T-helper 1 cell (primary cell): ENCODE results near the gene IGFBP2.
"Not testable (repeated sequence)": the region's sequence is repeated elsewhere in the genome, so short reads cannot be mapped to it uniquely, and the experiment has no call there.

Experiments used
- DNase-seq, 5 donors: peaks; one replicate each; pipeline ENCODE4 v3.0.0-alpha.2; 2012 to 2020
- total RNA-seq, 4 donors: gene quantifications; one replicate each; lab custom pipeline; 2026; lab: John Stamatoyannopoulos, UW

The IGFBP2 gene
- total RNA-seq: 0 reads per million in 4 donors

- no peak for DNase-seq
These were observed at the start of gene IGFBP2 for GRCh38 chr2:216632952-216633615. Gene IGFBP2, plus strand, starts transcription at chr2:216633420. Its CDS starts 104 bp downstream, at chr2:216633524.

- DNase-seq: no peak
These were observed 49.6 kb upstream of the IGFBP2 start for GRCh38 chr2:216583606-216584005.

DNA sequence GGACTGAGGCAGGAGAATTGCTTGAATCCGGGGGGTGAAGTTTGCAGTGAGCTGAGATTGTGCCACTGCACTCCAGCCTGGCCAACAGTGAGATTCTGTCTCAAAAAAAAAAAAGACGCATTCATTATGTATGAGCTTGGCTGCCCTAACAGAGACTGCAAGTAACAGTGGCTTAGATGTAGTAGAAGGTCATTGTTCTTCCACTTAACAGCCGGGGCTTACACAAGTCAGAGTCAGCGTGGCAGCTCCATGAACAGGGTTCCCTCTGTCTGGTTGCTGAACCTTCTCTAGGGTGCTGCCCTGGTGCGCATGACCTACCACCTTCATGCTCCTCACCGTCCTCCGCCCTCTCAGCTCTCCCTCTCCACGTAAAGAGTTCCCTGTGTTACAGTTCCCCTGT, 49.1 kb upstream of the IGFBP2 start:
- no peak for DNase-seq

DNA sequence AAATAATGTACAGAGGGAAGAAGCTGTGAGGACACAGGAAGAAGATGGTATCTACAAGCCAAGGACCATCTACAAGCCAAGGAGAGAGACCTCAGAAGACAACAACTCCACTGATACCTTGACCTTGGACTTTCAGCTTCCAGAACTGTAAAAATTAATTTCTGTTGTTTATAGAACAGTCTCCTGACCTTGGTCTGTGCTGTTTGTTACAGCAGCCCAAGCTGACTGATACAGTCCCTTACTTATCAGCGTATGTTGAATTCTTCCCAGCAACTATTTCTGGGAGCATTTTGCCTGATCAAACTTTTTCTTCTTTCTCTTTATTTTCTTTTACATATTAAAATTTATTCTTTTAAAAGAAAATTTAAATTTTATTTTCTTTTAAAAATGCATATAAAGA, 47.8 kb upstream of the IGFBP2 start:
- no peak for DNase-seq

DNA sequence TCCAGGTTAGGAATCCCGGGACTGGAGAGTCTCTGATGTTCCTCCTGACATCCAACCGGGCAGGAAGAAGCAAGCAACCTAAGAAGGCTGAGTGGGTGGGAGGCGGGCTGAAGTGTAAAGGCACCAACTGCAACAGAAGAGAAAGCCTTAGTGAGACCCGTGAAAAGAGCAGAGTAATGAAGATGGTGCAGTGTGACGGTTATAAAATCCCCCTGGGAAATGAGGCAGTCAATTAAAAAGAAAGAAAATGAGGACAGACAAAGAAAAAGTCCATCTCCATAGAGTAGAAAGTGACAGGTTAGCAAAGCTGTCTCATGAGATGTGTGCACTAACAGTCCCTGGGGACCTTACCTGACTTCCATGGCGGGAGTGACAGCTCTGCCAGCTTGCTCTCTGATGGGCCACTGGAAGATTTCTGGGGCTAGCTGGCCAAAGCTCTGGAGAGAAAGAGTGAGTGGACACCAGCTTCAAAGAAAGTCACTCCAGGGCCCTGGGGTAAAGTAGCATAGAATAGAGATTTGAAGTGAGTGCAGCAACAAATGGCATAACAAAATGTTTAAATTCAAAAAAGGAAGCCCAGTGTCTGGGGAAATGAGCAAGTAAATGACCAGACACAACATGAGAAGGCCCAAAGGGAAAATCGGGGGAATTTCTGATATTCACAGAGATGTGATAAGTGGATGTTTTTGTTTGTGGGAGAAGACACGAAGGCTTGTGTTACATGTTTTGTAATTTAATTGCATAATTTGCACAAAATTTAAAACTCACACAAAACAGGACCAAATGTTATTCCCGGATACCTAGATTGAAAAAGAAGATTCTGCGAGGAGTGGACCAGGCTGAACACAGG, 44.1 kb upstream of the IGFBP2 start:
- DNase-seq: no peak

DNA sequence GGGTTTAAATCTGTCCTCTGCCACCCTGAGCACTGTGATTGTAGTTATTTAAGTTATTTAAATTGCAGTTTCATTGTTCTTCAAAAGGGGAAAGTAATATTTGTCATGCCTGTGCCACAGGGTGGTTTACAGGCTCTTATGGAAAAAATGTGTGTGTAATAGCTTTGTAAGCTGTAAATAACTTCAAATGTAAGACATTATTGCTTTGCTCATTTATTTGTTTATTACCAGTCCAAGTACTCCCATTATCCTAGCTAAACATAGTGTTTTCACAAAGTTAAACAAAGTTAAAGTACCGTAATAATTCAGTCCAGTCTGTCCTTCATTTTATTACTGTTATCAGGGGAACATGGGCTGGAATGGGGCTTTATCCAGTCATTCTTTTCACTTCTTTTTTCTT, 43.4 kb upstream of the IGFBP2 start:
- DNase-seq: no peak

DNA sequence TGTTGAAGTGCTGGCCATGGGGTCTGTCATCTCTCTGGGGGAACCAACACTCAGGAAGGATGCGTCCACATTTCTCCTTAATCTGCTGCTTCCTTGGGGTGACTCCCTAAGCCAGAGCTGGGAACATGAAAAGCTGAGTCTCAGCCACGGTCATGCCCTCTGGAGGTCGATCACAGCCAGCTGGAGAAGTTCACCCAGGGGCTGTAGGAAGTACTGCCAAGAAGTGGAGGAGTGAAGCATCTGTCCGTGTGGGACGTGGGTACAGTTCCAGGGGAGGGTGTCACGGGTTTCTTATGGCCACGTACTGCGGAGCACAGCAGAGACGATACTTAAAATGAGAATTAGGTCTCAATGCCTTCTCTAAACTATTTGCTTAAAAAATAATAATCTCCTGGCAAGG, 42.4 kb upstream of the IGFBP2 start:
- no peak for DNase-seq

GRCh38 chr2:216591480-216591879, 41.7 kb upstream of the IGFBP2 start:
- no peak for DNase-seq

GRCh38 chr2:216594081-216594480, 39.1 kb upstream of the IGFBP2 start:
- DNase-seq: no peak

- DNase-seq: no peak
These were observed 36.8 kb upstream of the IGFBP2 start for GRCh38 chr2:216596236-216596979.

DNA sequence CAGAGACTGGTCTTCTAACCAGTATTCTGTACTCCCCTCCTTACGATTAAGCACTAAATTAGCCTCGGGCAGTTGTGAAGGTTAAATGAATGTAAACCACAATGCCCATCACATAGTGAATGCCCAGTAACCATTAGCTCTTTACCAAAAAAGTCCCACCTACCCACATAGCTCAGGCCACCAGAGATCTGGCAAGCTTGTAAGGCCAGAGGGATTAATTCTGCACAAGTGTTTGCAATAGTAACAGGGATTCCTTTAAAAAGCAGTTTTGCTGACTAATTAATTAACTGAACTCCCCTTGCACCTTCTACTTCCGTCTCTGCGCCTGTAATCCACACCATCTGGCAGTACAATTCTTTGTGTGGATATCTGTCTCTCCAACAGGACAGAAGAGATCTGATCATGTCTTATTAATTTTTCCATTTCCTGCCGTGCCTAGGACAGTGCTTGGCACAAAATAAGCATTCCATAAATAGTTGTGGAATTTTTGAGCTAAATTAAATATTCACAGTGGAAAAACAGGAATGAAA, 36.2 kb upstream of the IGFBP2 start:
- DNase-seq: no peak

DNA sequence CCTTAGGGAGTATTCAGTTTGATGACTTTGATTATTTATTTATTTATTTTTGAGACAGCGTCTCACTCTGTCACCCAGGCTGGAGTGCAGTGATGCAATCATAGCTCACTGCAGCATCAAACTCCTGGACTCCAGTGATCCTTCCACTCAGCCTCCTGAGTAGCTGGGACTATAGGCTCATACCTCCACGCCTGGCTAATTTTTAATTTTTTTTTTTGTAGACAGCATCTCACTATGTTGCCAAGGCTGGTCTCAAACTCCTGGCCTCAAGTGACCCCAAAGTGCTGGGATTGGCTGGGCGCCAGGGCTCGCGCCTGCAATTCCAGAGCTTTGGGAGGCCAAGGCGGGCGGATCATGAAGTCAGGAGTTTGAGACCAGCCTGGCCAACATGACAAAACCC, 35.4 kb upstream of the IGFBP2 start:
- DNase-seq: not testable (repeated sequence)

DNA sequence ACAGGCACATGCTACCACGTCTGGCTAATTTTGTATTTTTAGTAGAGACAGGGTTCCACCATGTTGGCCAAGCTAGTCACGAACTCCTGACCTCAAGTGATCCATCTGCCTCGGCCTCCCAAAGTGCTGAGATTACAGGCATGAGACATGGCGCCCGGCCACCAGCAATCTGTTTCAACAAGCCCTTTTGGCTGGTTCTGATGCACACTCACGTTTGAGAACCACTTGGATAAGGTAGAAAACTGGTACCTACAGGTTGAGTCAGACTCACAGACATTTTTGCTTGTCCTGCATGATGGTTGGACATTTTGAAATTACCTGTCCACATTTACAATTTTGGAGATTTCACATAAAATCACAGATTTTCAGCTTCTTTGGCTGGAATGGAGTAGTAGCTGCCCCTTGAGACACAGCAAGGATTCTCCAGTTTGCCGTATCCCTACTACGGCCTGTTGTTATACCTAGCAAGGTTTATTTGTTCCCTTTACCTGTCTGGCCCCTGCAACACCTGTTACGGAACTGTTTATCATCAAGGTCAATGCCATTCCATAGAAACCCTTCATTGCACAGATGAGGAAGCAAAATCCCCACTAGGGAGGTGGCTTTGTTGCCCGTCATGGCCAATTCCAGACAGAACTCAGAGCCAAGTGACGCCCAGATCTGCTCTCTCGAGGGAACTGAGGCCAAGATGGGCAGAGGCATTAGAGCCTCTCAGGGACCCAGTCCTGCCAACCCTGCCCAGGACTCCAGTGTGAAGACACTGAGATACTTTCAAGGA, 31.4 kb upstream of the IGFBP2 start:
- DNase-seq: no peak

- no peak for DNase-seq
These were observed 30.0 kb upstream of the IGFBP2 start for GRCh38 chr2:216603010-216603883.

- no peak for DNase-seq
These were observed 29.4 kb upstream of the IGFBP2 start for GRCh38 chr2:216603884-216604245.

- DNase-seq: no peak
These were observed 28.8 kb upstream of the IGFBP2 start for GRCh38 chr2:216604458-216604857.

GRCh38 chr2:216606551-216607276, 26.5 kb upstream of the IGFBP2 start:
- DNase-seq: peak in 1 of 5 donors; percentile 33

GRCh38 chr2:216607277-216607560, 26.0 kb upstream of the IGFBP2 start:
- DNase-seq: no peak

GRCh38 chr2:216608525-216608924, 24.7 kb upstream of the IGFBP2 start:
- DNase-seq: no peak

GRCh38 chr2:216615298-216616082, 17.7 kb upstream of the IGFBP2 start:
- DNase-seq: no peak
